DND-41 (cell line): ENCODE results near the gene CARD18.

Experiments used
- CTCF ChIP-seq: IDR thresholded peaks from 2 replicates; pipeline ENCODE4 v1.5.1; 2012; ENCODE audit warnings: borderline replicate concordance, low read length, moderate library complexity, mild to moderate bottlenecking; ENCODE audit not compliant: poor library complexity, severe bottlenecking; ENCODE audit errors: extremely low read depth
- EZH2 ChIP-seq: IDR thresholded peaks from 3 replicates; pipeline ENCODE4 v1.6.1; 2012; ENCODE audit warnings: borderline replicate concordance, low read depth, mild to moderate bottlenecking, moderate library complexity, low read length, inconsistent platforms; ENCODE audit not compliant: severe bottlenecking

- TF ChIP-seq EZH2 (no peak), CTCF (no peak)
Observed at GRCh38 chr11:105152560-105152959, 13.0 kb upstream of the CARD18 start.
